ENCODE data around the gene RABEP1.
A peak's percentile ranks its signal among the peaks of the same experiment; 100 is the strongest.

Gene RABEP1

GRCh38 chr17:5365831-5366230 lies 83.7 kb downstream of the RABEP1 start:
- DNase-seq = no peak

DNA sequence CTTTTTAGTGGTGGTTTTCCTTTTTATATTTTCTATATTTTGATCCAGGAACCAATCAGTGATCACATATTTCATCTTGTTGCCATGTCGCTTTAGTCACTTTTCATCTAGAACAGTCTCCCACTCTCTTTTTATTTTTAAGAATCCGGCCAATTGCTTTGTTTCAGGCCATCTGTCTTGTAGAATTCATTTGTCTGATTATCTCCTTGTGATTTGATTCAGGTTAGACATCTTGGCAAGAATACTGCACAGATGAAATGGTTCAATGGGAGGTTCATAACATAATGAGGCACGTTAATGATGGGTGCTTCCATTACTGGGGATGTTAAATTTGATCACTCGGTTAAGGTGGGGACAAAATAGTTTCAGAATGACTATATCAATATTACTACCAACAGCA lies 88.3 kb downstream of the RABEP1 start:
- DNase-seq = no peak

- DNase-seq = no peak
These were observed 91.0 kb downstream of the RABEP1 start for GRCh38 chr17:5373112-5373511.

- DNase-seq = no peak
These were observed 96.6 kb downstream of the RABEP1 start for GRCh38 chr17:5378566-5379207.

- no peak for DNase-seq
These were observed 97.4 kb downstream of the RABEP1 start for GRCh38 chr17:5379351-5380107.

GRCh38 chr17:5380491-5381135 lies 98.5 kb downstream of the RABEP1 start:
- DNase-seq = no peak

GRCh38 chr17:5381542-5381941 lies 99.5 kb downstream of the RABEP1 start:
- no peak for DNase-seq

GRCh38 chr17:5391678-5392077 lies 109.6 kb downstream of the RABEP1 start:
- no peak for DNase-seq

GRCh38 chr17:5396612-5397011 lies 114.5 kb downstream of the RABEP1 start:
- no peak for DNase-seq

DNA sequence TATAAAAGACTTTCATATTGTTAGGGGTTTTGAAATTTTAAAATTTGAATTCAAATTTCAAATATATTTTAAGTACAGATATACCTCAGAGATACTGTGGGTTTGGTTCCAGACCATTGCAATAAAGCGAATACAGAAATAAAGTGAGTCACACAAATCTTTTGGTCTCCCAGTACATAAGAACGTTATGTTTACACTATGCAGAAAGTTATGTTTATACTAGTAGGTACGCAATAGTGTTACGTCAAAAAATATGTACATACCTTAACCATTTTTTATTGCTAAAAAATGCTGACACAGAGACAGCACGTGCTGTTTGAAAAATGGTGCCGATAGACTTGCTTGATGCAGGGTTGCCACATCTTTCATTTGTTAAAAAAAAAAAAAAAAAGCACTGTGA lies 117.7 kb downstream of the RABEP1 start:
- DNase-seq = no peak

- DNase-seq = no peak
These were observed 123.3 kb downstream of the RABEP1 start for GRCh38 chr17:5405400-5405799.

GRCh38 chr17:5408186-5408585 lies 126.1 kb downstream of the RABEP1 start:
- no peak for DNase-seq

GRCh38 chr17:5410594-5411272 lies 128.6 kb downstream of the RABEP1 start:
- DNase-seq = no peak

GRCh38 chr17:5413682-5414081 lies 131.6 kb downstream of the RABEP1 start:
- DNase-seq = no peak

DNA sequence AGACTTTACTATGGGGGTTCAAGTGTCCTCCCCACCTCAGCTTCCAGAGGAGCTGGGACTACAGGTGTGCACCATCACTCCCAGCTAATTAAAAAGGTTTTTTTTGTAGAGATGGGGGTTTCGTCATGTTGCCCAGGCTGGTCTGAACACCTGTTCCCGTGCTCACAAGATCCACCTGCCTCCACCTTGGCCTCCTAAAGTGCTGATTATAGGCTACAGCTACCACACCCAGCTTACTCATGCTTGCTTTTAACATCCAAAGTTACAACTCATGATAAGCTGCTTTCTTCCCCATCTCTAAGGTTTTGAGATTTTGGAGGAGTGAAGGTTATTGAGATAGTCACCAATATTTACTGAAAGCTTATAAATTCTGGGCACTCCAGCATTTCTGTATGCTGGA lies 134.8 kb downstream of the RABEP1 start:
- DNase-seq = no peak

DNA sequence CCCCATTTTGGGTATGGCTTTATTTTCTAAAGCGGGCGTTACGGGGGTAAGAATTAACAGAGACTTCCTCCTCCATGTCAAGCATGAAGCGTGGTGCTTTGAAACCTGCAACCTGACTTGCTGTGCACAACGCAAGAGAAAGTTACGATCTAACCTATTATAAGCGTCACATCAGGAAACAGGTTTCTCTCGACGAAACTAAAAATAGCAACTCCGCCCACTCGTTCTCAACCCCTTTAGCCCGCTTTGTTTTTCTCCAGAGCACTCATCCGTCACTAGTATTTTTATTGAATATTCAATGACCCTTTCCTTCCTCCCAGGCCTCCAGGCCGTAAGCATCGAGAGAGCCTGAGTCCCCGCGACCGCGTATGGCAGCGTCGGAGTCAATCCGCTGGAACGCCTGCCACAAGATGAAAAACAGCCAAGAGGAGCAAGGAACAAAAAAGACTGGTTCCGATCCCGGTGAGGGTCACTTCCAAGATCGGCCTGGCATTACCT lies 136.8 kb downstream of the RABEP1 start:
- no peak for DNase-seq

GRCh38 chr17:5419356-5419958 lies 137.4 kb downstream of the RABEP1 start, which contains the start of gene NUP88:
TSS of gene NUP88 (minus strand) at chr17:5419662. CDS start at chr17:5419650, 12 bp downstream.
- DNase-seq = peak; percentile 63

- DNase-seq = peak; percentile 34
These were observed 138.0 kb downstream of the RABEP1 start, which contains the start of gene RPAIN for GRCh38 chr17:5419959-5420653. TSS of gene RPAIN (plus strand) at chr17:5420182. CDS start at chr17:5420211, 29 bp downstream.

DNA sequence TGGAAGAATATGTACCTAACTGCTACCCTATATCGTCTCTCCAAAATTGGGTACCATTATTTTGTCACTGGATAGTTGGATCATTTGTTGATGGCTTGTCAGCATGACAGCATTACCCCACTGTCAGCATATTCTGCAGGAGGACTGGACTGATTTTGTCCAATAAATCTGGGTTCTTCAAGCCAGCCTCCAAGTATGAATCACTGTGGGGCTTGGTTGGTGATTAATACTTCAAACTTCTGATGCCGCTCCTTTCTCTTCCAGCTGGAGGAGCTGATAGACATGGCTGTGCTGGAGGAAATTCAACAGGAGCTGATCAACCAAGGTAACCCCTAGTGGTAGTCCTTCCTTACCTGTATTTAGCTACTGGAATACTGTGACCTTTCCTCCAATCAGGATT lies 140.4 kb downstream of the RABEP1 start:
- no peak for DNase-seq

GRCh38 chr17:5424909-5425308 lies 142.8 kb downstream of the RABEP1 start:
- DNase-seq = no peak

DNA sequence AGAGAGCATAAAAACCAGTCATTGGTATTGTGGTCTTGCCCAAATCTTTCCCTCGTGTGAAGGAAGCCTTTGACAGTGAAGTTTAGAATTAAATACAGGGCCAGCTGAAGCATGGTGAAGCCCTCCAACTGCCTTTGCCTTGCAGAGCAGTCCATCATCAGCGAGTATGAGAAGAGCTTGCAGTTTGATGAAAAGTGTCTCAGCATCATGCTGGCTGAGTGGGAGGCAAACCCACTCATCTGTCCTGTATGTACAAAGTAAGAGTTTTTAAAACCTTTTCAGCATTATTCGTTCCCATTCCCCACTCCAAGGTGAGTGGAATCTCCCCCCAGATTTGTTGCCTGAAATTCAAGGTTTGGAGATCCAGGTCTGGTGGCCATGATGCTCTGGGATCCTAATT lies 143.7 kb downstream of the RABEP1 start:
- no peak for DNase-seq
